Measurements from ENCODE around the gene IKBKE.

The IKBKE gene

GRCh38 chr1:206538086-206538770 lies 68.0 kb downstream of the IKBKE start:
- no peak for TF ChIP-seq TEAD4 (IDR thresholded peaks at IDR 0.05)
- TF ChIP-seq EP300 (IDR thresholded peaks at IDR 0.05; ENCODE audit: borderline replicate concordance) = no peak
- TF ChIP-seq YY1 (IDR thresholded peaks at IDR 0.05; ENCODE audit: low read depth) = no peak
- no peak for TF ChIP-seq REST (IDR thresholded peaks at IDR 0.05; ENCODE audit: low read depth)
- TF ChIP-seq TCF12 (IDR thresholded peaks at IDR 0.05; ENCODE audit: low read depth) = no peak
- TF ChIP-seq USF1 (IDR thresholded peaks at IDR 0.05) = no peak

- TF ChIP-seq REST (IDR thresholded peaks at IDR 0.05; ENCODE audit: low read depth) (no peak), CEBPB (IDR thresholded peaks at IDR 0.05) (no peak), NFIC (IDR thresholded peaks at IDR 0.05) (no peak), USF1 (IDR thresholded peaks at IDR 0.05) (no peak), YY1 (IDR thresholded peaks at IDR 0.05; ENCODE audit: low read depth) (no peak), ZBTB7A (IDR thresholded peaks at IDR 0.05; ENCODE audit: low read depth) (no peak), RAD21 (IDR thresholded peaks at IDR 0.05; ENCODE audit: low read depth) (no peak)
Observed at GRCh38 chr1:206538901-206539640, 68.8 kb downstream of the IKBKE start.

- TF ChIP-seq EP300 (IDR thresholded peaks at IDR 0.05; ENCODE audit: borderline replicate concordance) (no peak), FOXM1 (IDR thresholded peaks at IDR 0.05; ENCODE audit: borderline replicate concordance, low read depth) (no peak), TEAD4 (IDR thresholded peaks at IDR 0.05) (no peak), TAF1 (IDR thresholded peaks at IDR 0.05; ENCODE audit: low read depth) (no peak), TCF12 (IDR thresholded peaks at IDR 0.05; ENCODE audit: low read depth) (no peak), EGR1 (IDR thresholded peaks at IDR 0.05) (no peak), CEBPB (IDR thresholded peaks at IDR 0.05) (no peak), YY1 (IDR thresholded peaks at IDR 0.05; ENCODE audit: low read depth) (no peak), CREB1 (IDR thresholded peaks at IDR 0.05; ENCODE audit: low read depth) (no peak), RAD21 (IDR thresholded peaks at IDR 0.05; ENCODE audit: low read depth) (no peak), USF1 (IDR thresholded peaks at IDR 0.05) (no peak), REST (IDR thresholded peaks at IDR 0.05; ENCODE audit: low read depth) (no peak), MAX (IDR thresholded peaks at IDR 0.05) (no peak), ZBTB7A (IDR thresholded peaks at IDR 0.05; ENCODE audit: low read depth) (no peak), NFIC (IDR thresholded peaks at IDR 0.05) (no peak)
Observed at GRCh38 chr1:206540044-206540780, 69.9 kb downstream of the IKBKE start.
